ENCODE results near the gene NUP210. TPM values are rescaled to one million over a fixed set of nuclear protein-coding genes. Genes with fewer than 3 reads are reported as not detected.

NUP210 gene
- total and polyA plus RNA-seq, 4 donors: 9.9 to 38.6 (median 22.9) TPM

DNA sequence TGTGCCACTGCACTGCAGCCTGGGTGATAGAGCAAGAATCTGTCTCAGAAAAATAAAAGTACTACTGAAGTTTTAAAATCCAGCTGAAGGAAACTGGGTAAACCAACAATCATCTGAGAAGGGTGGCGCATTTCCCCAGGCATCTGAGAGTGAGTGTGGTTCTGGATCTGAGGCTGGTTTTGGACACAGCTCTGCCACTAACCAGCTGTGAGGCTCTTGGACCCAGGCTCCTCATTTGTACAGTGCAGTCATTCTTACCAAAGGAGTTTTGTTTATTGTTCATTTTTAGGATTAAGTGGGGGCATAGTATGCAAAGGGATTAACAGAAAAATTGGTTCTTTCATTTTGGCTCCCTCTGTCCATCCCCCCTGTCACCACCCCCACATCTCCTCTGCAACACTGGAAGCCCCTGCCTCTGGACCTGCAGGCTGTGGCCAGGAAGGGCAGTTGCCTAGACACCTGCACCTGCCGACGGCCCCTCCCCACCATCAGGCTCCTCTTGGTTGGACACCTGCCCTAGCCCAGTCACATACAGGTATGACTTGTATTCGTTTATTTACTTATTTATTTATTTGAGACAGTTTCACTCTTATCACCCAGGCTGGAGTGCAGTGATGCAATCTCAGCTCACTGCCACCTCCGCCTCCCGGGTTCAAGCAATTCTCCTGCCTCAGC is 8.8 kb downstream of the NUP210 start (continued):
- TF ChIP-seq HNF4A (conservative IDR thresholded peaks at IDR 0.05) (no peak), EGR1 (IDR thresholded peaks at IDR 0.05; ENCODE audit: low read depth in 2 of 2) (no peak), NR2F2 (IDR thresholded peaks at IDR 0.05) (no peak), TAF1 (conservative IDR thresholded peaks at IDR 0.05) (no peak), FOXA1 (IDR thresholded peaks at IDR 0.05) (no peak), RXRA (IDR thresholded peaks at IDR 0.05) (no peak)

DNA sequence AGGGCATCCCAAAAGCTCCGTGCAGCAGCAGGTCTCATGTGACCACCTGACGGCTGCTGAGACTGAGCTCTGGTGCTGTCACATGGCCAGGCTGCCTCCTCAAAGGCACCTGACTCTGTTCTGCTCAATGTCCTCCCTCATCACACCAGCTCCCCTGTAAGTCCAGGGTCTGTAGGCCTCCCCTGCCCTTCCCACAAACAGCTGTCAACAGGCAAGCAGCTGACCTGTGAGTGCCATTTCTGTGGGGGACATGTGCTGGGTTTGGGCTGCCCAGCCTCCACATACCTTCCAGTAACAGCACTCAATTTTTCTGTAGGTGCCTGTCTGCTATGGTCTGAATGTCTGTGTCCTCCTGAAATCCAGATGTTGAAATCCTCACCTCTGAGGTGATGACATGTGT is 11.2 kb downstream of the NUP210 start:
- WGBS: 99% methylated on average over 2 of the region's 2 CpGs
- Histone ChIP-seq H3K9me3 (ENCODE audit: control insufficient read depth in 4 of 4, low read length in 3 of 4) (no peaks in the 10 kb centered on the region), H3K36me3 (ENCODE audit: control insufficient read depth in 4 of 4, insufficient read depth in 3 of 4, low read depth in 1 of 4, low read length in 3 of 4) (no peaks in the 10 kb centered on the region), H3K4me3 (ENCODE audit: low read depth in 1 of 3, low read length in 3 of 3) (no peak overlapping the region), H3K9ac (ENCODE audit: low read depth in 1 of 2, low read length in 2 of 2) (no peak overlapping the region), H3K4me1 (ENCODE audit: control insufficient read depth in 4 of 4, insufficient read depth in 4 of 4, low read length in 3 of 4) (peaks cover 0 to 11% (median 0%) of the 10 kb centered on the region in 4 donors), H3K27ac (ENCODE audit: low read depth in 1 of 2, low read length in 2 of 2) (no peak overlapping the region), H3K27me3 (ENCODE audit: control insufficient read depth in 4 of 4, insufficient read depth in 4 of 4, low read length in 3 of 4) (no peaks in the 10 kb centered on the region)
- TF ChIP-seq FOXA2 (IDR thresholded peaks at IDR 0.05): no peak
- TF ChIP-seq GABPA (IDR thresholded peaks at IDR 0.05 in 1 of 2, conservative IDR thresholded peaks at IDR 0.05 in 1 of 2): no peak
- no peak for TF ChIP-seq EGR1 (IDR thresholded peaks at IDR 0.05; ENCODE audit: low read depth in 2 of 2)
- TF ChIP-seq HNF4A (conservative IDR thresholded peaks at IDR 0.05): no peak
- TF ChIP-seq REST (IDR thresholded peaks at IDR 0.05): no peak
- no peak for TF ChIP-seq CTCF (IDR thresholded peaks at IDR 0.05; ENCODE audit: low read depth, low read length, missing input control)
- no peak for TF ChIP-seq FOXA1 (IDR thresholded peaks at IDR 0.05)
- no peak for TF ChIP-seq SP1 (IDR thresholded peaks at IDR 0.05)
- no peak for TF ChIP-seq RXRA (IDR thresholded peaks at IDR 0.05)
- TF ChIP-seq NR2F2 (IDR thresholded peaks at IDR 0.05): no peak
- TF ChIP-seq TAF1 (conservative IDR thresholded peaks at IDR 0.05): no peak
- no peak for TF ChIP-seq JUND (IDR thresholded peaks at IDR 0.05)
- DNase-seq (ENCODE audit: low spot score): no peak

- H3K9me3 ChIP-seq (ENCODE audit: control insufficient read depth in 4 of 4, low read length in 3 of 4): no peaks in the 10 kb centered on the region
- H3K27me3 ChIP-seq (ENCODE audit: control insufficient read depth in 4 of 4, insufficient read depth in 4 of 4, low read length in 3 of 4): no peaks in the 10 kb centered on the region
- peaks cover 0 to 5% (median 0%) of the 10 kb centered on the region in 4 donors for H3K4me1 ChIP-seq (ENCODE audit: control insufficient read depth in 4 of 4, insufficient read depth in 4 of 4, low read length in 3 of 4)
- no peak for DNase-seq (ENCODE audit: low spot score)
- no peaks in the 10 kb centered on the region for H3K36me3 ChIP-seq (ENCODE audit: control insufficient read depth in 4 of 4, insufficient read depth in 3 of 4, low read depth in 1 of 4, low read length in 3 of 4)
- TF ChIP-seq CTCF (IDR thresholded peaks at IDR 0.05; ENCODE audit: low read depth, low read length, missing input control): no peak
- no peak for TF ChIP-seq RAD21 (IDR thresholded peaks at IDR 0.05)
- TF ChIP-seq HNF4A (conservative IDR thresholded peaks at IDR 0.05): no peak
- no peak for TF ChIP-seq JUND (IDR thresholded peaks at IDR 0.05)
- no peak for TF ChIP-seq FOXA2 (IDR thresholded peaks at IDR 0.05)
- TF ChIP-seq EGR1 (IDR thresholded peaks at IDR 0.05; ENCODE audit: low read depth in 2 of 2): no peak
- H3K27ac ChIP-seq (ENCODE audit: low read depth in 1 of 2, low read length in 2 of 2): no peak overlapping the region
- H3K9ac ChIP-seq (ENCODE audit: low read depth in 1 of 2, low read length in 2 of 2): no peak overlapping the region
- H3K4me3 ChIP-seq (ENCODE audit: low read depth in 1 of 3, low read length in 3 of 3): no peak overlapping the region
Measured at GRCh38 chr3:13407926-13408325, 12.2 kb downstream of the NUP210 start.

Measured in liver (tissue), 9 donors.